Colonic mucosa (tissue), 4 donors: ENCODE data around the gene CACNB4. TPM values are rescaled to one million over a fixed set of nuclear protein-coding genes. Genes with fewer than 3 reads are reported as not detected.

Source experiments
- DNase-seq: peaks from one replicate; pipeline ENCODE4 v3.0.0-alpha.2; 2020
- H3K27ac ChIP-seq: fragments of 200-600 bp; one replicate; pipeline ENCODE4 v1.8.0; 2021
- H3K27me3 ChIP-seq: fragments of 200-600 bp; one replicate; pipeline ENCODE4 v1.8.0; 2021
- H3K36me3 ChIP-seq: fragments of 200-600 bp; one replicate; pipeline ENCODE4 v1.8.0; 2021
- H3K4me1 ChIP-seq: fragments of 200-600 bp; one replicate; pipeline ENCODE4 v1.8.0; 2021; ENCODE audit warnings: mild to moderate bottlenecking
- H3K4me3 ChIP-seq: fragments of 200-600 bp; one replicate; pipeline ENCODE4 v1.8.0; 2021
- H3K9ac ChIP-seq, 2 donors: one replicate each; pipeline ENCODE4 v1.7.0; 2013; ENCODE audit warnings: control low read depth in 2 of 2, low read depth in 2 of 2, low read length in 2 of 2
- H3K9me3 ChIP-seq: fragments of 200-600 bp; one replicate; pipeline ENCODE4 v1.8.0; 2021
- intact Hi-C: fragments of 100-400 bp; cut with DNase I; formaldehyde crosslinking; loops from one replicate; pipeline ENCODE4 v1.14.1; 2022
- total RNA-seq, 2 donors: library from RNA; stranded (reverse); fragmentation: NEBNext Ultra II Directional in 1 of 2; extraction: Animal tissue kit (Norgen Biotek cat#: 25700) in 1 of 2; gene quantifications; one replicate each; pipeline ENCODE4 v1.2.1, GENCODE V29; 2021
- TF ChIP-seq, protein P1 (sequence below): fragments of 200-600 bp; IDR thresholded peaks from one replicate; pipeline ENCODE4 v1.8.0; 2022; ENCODE audit warnings: antibody characterized with exemption, mild to moderate bottlenecking
- donor health status: healthy.
- donor health status: DM: no; HTN: no; CAD: no.
- donor health status: DM: no; HTN: no; CAD: no.

CACNB4 gene
- total RNA-seq, 2 donors from 2014 or later: 0.44 to 1.0 TPM

DNA sequence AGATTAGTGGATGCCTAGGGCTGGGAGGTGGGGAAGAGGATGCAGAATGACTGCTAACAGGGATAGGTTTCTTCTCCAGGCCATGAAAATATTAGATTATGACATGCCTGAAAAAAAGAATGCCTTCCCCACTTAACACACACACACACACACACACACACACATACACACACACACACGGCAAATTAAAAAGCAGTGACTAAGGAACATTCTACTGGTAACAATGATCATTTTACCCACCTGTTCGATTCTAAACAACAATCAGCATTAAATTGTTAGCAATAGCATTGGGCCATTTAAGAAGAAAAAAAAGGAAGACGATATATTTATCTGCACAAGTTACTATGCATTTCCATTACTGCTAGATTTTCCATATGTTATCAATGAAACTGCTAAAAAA lies 10.8 kb downstream of the CACNB4 start:
- Histone ChIP-seq H3K36me3 (no peaks in the 10 kb centered on the region), H3K27me3 (no peaks in the 10 kb centered on the region), H3K4me3 (no peak overlapping the region), H3K4me1 (no peaks in the 10 kb centered on the region), H3K27ac (no peak overlapping the region), H3K9me3 (no peaks in the 10 kb centered on the region), H3K9ac (no peak overlapping the region)
- no peak for DNase-seq
- TF ChIP-seq, protein P1, sequence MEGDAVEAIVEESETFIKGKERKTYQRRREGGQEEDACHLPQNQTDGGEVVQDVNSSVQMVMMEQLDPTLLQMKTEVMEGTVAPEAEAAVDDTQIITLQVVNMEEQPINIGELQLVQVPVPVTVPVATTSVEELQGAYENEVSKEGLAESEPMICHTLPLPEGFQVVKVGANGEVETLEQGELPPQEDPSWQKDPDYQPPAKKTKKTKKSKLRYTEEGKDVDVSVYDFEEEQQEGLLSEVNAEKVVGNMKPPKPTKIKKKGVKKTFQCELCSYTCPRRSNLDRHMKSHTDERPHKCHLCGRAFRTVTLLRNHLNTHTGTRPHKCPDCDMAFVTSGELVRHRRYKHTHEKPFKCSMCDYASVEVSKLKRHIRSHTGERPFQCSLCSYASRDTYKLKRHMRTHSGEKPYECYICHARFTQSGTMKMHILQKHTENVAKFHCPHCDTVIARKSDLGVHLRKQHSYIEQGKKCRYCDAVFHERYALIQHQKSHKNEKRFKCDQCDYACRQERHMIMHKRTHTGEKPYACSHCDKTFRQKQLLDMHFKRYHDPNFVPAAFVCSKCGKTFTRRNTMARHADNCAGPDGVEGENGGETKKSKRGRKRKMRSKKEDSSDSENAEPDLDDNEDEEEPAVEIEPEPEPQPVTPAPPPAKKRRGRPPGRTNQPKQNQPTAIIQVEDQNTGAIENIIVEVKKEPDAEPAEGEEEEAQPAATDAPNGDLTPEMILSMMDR: no peak
- intact Hi-C loops: no loop called here

DNA sequence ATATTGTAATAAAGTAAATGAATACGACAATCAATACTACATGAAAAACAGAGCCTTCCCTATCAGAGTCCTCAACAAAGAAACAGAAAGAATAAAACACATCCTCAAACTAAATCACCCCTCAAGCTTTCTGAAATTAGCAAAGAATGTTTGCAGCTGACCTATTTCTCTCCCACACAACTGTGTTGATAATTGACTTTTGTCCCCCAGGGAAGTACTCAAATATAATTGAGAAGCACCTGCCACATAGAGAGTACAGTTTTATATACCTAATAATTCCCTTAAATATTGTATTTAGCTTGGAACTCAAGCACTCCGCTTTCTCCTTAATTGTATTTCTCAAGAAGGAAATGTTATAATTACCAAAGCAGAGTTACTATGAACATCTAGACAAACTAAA lies 12.6 kb downstream of the CACNB4 start:
- intact Hi-C loops: no loop called here
- no peak for DNase-seq
- no peak overlapping the region for H3K27ac ChIP-seq
- TF ChIP-seq, protein P1: no peak
- no peaks in the 10 kb centered on the region for H3K27me3 ChIP-seq
- no peak overlapping the region for H3K9ac ChIP-seq
- no peaks in the 10 kb centered on the region for H3K9me3 ChIP-seq
- no peaks in the 10 kb centered on the region for H3K36me3 ChIP-seq
- no peaks in the 10 kb centered on the region for H3K4me1 ChIP-seq
- no peak overlapping the region for H3K4me3 ChIP-seq

DNA sequence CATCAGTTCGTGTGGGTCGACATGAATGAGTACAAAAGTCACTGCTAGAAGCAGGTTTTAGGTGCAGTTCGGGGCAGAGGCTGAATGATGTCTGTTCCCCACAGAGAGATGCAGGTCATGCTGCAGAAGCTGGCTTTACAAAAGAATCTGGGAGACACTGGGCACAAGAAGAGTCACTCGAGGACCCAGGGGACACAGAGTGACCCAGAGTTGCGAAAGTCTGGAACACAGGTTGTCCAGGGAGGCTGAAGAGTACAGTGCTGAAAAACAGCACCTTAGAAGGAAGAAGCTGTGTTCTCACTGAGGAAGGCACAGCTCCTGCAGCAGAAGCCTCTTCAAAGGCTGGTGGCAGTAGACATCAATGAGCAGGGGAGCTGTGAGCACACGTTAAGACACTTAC lies 14.8 kb downstream of the CACNB4 start:
- Histone ChIP-seq H3K9me3 (no peaks in the 10 kb centered on the region), H3K4me1 (no peaks in the 10 kb centered on the region), H3K27me3 (no peaks in the 10 kb centered on the region), H3K36me3 (no peaks in the 10 kb centered on the region), H3K4me3 (no peak overlapping the region), H3K27ac (no peak overlapping the region), H3K9ac (no peak overlapping the region)
- TF ChIP-seq, protein P1: no peak
- intact Hi-C loops: no loop called here
- DNase-seq: no peak

DNA sequence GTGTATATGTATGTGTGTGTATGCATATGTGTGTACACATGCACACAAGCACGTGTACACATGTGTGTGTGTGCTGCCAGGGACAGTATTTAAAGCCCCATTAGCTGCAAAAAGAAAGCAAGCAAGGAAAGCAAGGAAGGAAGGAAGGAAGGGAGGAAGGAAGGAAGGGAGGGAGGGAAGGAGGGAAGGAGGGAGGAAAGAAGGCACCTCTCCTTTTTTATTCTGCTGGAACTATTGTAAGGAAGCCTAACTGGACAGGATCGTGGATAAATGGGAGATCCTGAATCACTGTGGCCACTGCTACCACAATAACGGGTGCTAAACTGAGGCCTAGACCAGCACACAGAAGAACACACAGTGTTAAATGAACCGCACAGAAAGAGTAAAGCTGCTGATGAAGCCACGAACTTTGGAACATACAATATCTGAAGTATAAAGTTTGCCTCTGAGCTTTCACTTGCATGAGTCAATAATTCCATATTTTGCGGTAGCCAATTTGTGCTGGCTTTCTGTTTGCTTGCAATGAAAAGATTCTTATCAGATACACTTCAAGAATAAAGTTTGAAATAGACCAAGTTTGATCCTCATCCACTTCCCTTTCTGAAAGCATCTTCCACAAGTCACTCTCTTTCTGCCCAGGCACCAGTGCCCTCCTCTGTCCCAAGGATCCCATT lies 15.5 kb downstream of the CACNB4 start:
- TF ChIP-seq, protein P1: no peak
- H3K4me1 ChIP-seq: no peaks in the 10 kb centered on the region
- no peak for DNase-seq
- H3K27me3 ChIP-seq: no peaks in the 10 kb centered on the region
- H3K4me3 ChIP-seq: no peak overlapping the region
- H3K9ac ChIP-seq: no peak overlapping the region
- H3K36me3 ChIP-seq: no peaks in the 10 kb centered on the region
- H3K9me3 ChIP-seq: no peaks in the 10 kb centered on the region
- intact Hi-C loops: no loop called here
- no peak overlapping the region for H3K27ac ChIP-seq

DNA sequence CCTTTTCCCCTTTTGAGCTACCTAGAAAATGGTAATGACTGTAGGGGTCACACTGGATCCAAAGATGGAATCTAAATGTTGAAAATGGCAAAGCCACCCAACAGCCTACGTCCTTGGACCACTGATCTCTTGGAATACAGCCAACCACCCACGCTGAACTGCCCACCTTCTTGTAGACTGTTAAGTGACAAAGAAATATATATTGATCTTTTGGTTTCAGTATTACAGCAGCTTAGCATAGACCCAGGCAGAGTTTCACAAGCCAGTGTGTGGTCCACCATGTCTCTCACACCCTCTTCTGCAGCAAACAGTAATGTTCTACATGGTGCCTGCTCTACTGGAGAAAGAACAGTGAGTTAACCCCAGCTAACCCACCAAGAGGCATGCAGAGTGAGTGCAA lies 20.2 kb downstream of the CACNB4 start:
- Histone ChIP-seq H3K36me3 (no peaks in the 10 kb centered on the region), H3K9me3 (no peaks in the 10 kb centered on the region), H3K27ac (no peak overlapping the region), H3K27me3 (no peaks in the 10 kb centered on the region), H3K4me3 (no peak overlapping the region), H3K4me1 (no peaks in the 10 kb centered on the region), H3K9ac (no peak overlapping the region)
- TF ChIP-seq, protein P1: no peak
- intact Hi-C loops: no loop called here
- no peak for DNase-seq
